Activated CD4-positive, CD25-positive, alpha-beta regulatory T cell treated with anti-CD3 and anti-CD28 coated beads, Interleukin-2, amount 50 U/mL, for 24 hours (primary cell): ENCODE results near the gene SCEL.

ENCODE experiments used
- ATAC-seq, 2 donors: fragments of 150-1000 bp; cut with Tn5 transposase; one replicate each; pipeline ENCODE4 v1.10.0; 2021; ENCODE audit warnings: mild to moderate bottlenecking in 1 of 2, moderate library complexity in 1 of 2

The SCEL gene

GRCh38 chr13:77678691-77679235 lies 143.3 kb downstream of the SCEL start:
- no peak for ATAC-seq

GRCh38 chr13:77687799-77688198 lies 152.3 kb downstream of the SCEL start:
- no peak for ATAC-seq

DNA sequence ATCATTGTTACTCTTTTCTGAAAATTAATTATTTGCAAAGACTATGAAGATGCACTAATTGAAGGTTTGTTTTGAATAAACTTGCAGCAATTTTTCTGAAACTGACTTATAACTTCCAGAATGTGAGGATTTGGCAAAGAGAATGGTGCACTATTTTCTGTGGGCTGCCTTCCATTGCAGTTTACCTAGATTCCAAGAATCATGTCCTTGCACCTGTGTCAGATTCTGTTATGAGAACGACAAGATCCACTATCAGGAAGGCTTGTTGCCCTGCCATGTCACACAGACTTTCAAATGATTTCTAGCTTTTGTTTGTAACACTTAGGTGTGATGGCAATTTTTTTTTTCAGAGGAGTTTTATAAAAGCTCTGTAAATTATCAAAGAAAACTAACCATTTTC lies 156.4 kb downstream of the SCEL start:
- ATAC-seq, result no peak

DNA sequence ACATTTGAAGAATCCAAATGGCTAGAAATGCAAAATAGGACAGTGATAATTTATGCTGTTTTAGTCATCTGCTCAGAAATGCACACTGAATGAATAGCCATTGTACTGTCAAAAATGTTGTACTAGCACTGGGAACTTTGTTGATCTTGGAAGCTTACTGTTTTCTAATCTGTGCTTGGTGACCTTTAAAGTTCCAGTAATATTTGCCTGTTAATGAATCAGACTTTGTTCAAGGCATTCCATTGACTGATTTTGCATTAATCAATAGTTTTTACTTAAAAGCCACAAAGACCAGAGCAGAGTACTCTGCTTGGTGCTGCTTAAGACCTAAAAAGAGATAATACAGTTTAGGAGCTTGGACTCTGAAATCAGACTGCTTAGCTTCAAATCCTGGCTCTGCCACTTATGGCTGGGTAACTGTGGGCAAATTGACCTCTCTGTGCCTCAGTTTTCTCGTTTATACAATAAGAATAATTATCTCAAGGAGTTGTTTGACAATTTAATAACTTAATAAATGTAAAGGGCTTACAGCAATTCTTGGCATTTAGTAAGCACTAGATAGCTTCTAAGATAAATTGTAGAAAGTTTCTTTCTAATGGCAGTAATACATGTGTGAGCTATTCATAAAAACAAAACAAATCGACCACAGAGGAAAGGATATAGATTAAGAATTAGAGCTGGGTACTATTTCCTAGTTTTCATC lies 157.4 kb downstream of the SCEL start:
- ATAC-seq, result no peak

GRCh38 chr13:77693449-77693940 lies 158.0 kb downstream of the SCEL start:
- ATAC-seq, result no peak
